ENCODE results near the gene IL2RA. TPM values are rescaled to one million over a fixed set of nuclear protein-coding genes. Genes with fewer than 3 reads are reported as not detected.

IL2RA gene
- total and polyA plus RNA-seq, 10 of the 15 experiments (the other 5 are each of a cell fraction or from before 2014, with no cell fraction given): 2.2 to 6.0 (median 4.9) TPM

- TF ChIP-seq ZBTB40 (IDR thresholded peaks at IDR 0.05; ENCODE audit: borderline replicate concordance): no peak
- TF ChIP-seq IKZF1 (conservative IDR thresholded peaks at IDR 0.05): no peak
- TF ChIP-seq NBN (IDR thresholded peaks at IDR 0.05): no peak
Observed at GRCh38 chr10:6017781-6018354, 44.3 kb downstream of the IL2RA start (continued).

DNA sequence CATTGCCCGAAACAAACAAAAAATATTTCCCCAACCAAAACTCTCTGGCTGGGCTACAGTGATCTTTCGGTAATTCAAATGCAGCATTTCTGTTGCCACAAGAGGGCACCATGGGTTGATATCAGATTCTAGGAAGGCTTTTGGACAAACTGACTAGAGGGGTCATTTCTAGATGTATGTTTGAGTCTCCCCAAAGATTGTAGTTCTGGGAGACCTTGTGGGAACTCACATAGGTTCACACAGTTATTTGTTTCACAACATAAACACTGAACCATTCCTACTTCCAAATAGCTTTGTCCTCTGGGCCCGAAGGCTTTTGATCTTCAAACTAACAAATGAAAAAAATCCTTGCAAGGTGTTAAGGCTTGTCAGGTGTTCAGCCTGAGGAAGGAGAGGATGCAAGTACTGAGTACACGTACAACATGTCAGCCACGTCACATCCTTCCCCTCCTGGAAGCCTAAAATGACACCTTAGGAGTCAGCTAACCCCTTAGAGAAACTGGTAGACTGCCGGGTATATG lies 47.9 kb downstream of the IL2RA start:
- ChIA-PET SMC1A (ENCODE audit: uncharacterized antibody, unreplicated experiment) (interaction anchor here (0.6 to 8.2 kb wide), 31 partner anchors 9 to 665 kb away, joined by 3 to 81 read pairs (median 4); no protein-coding TSS in a partner anchor), CTCF (interaction anchor here (0.6 to 6.0 kb wide), 41 partner anchors 8 to 418 kb away, joined by 3 to 142 read pairs (median 5); partner anchors contain the start of gene IL15RA), RAD21 (ENCODE audit: unreplicated experiment) (interaction anchor here (1.1 to 2.6 kb wide), 17 partner anchors 14 to 392 kb away, joined by 3 to 45 read pairs (median 7); partner anchors contain the start of genes ANKRD16, FBH1, IL15RA and PFKFB3), POLR2A (interaction anchor here (0.7 to 2.1 kb wide), 8 partner anchors 14 to 1365 kb away, joined by 3 to 12 read pairs (median 3); no protein-coding TSS in a partner anchor)
- Histone ChIP-seq H3K27me3 (replicated peaks in 1 of 2; ENCODE audit: control insufficient read depth in 2 of 2, insufficient read depth in 2 of 2, low read length in 1 of 2) (no peaks in the 10 kb centered on the region; a peak in 1 of 4 replicates), H3K9ac (ENCODE audit: control insufficient read depth, insufficient read depth, low read length) (no peak overlapping the region), H3K27ac (ENCODE audit: control insufficient read depth, insufficient read depth) (no peak overlapping the region), H3K79me2 (ENCODE audit: control insufficient read depth, insufficient read depth, low read length) (no peaks in the 10 kb centered on the region), H3K9me3 (replicated peaks; ENCODE audit: control insufficient read depth, insufficient read depth, low read length) (no peaks in the 10 kb centered on the region), H3K4me1 (ENCODE audit: control insufficient read depth, insufficient read depth, low read length) (no peaks in the 10 kb centered on the region), H2AFZ (ENCODE audit: control insufficient read depth, low read depth, low read length) (peak overlapping the region; percentile 32), H3K4me3 (no peak overlapping the region), H4K20me1 (ENCODE audit: control insufficient read depth, insufficient read depth) (no peaks in the 10 kb centered on the region), H3K36me3 (ENCODE audit: control insufficient read depth in 2 of 2, insufficient read depth in 2 of 2, low read length in 1 of 2) (no peaks in the 10 kb centered on the region), H3K4me2 (ENCODE audit: control insufficient read depth, insufficient read depth) (no peak overlapping the region)
- DNase-seq (ENCODE audit: low read depth, low spot score) (peak; percentile 30), ATAC-seq (peak; percentile 91), FAIRE-seq (peak; percentile 54)
- TF ChIP-seq, protein P1, sequence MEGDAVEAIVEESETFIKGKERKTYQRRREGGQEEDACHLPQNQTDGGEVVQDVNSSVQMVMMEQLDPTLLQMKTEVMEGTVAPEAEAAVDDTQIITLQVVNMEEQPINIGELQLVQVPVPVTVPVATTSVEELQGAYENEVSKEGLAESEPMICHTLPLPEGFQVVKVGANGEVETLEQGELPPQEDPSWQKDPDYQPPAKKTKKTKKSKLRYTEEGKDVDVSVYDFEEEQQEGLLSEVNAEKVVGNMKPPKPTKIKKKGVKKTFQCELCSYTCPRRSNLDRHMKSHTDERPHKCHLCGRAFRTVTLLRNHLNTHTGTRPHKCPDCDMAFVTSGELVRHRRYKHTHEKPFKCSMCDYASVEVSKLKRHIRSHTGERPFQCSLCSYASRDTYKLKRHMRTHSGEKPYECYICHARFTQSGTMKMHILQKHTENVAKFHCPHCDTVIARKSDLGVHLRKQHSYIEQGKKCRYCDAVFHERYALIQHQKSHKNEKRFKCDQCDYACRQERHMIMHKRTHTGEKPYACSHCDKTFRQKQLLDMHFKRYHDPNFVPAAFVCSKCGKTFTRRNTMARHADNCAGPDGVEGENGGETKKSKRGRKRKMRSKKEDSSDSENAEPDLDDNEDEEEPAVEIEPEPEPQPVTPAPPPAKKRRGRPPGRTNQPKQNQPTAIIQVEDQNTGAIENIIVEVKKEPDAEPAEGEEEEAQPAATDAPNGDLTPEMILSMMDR (IDR thresholded peaks at IDR 0.05 in 2 of 3, conservative IDR thresholded peaks at IDR 0.05 in 1 of 3; ENCODE audit: control insufficient read depth in 2 of 3, extremely low read depth in 1 of 3, insufficient read depth in 1 of 3, low read depth in 3 of 3, low read length in 3 of 3): peak; percentile 68 to 82 (median 77)
- TF ChIP-seq YY1 (IDR thresholded peaks at IDR 0.05; ENCODE audit: low read depth, low read length) (peak; percentile 62; the same call in 1 of the 2 replicates), RAD21 (IDR thresholded peaks at IDR 0.05; ENCODE audit: insufficient read depth, low read depth, low read length) (peak; percentile 89), POU2F2 (IDR thresholded peaks at IDR 0.05; ENCODE audit: borderline replicate concordance, low read depth, low read length) (peak; percentile 37; the same call in 1 of the 3 replicates), NBN (IDR thresholded peaks at IDR 0.05) (no peak), MTA3 (IDR thresholded peaks at IDR 0.05; ENCODE audit: borderline replicate concordance, low read length) (no peak), SMC3 (IDR thresholded peaks at IDR 0.05; ENCODE audit: borderline replicate concordance, low read length) (peak; percentile 88), MEF2A (IDR thresholded peaks at IDR 0.05; ENCODE audit: insufficient read depth, low read depth, low read length) (0 out of 2 replicates have a peak, but pooled peaks have one; percentile 30)
- intact Hi-C loops (cut with micrococcal nuclease; ENCODE audit: unreplicated experiment) (loop anchor here (1.0 to 2.0 kb wide), 3 partner anchors 37 to 386 kb away; no protein-coding TSS in a partner anchor), in situ Hi-C loops (cut with MboI) (loop anchor here (5.0 to 10.0 kb wide), 2 partner anchors 68 to 390 kb away; no protein-coding TSS in a partner anchor)
- WGBS (ENCODE audit: insufficient coverage, insufficient replicate concordance, low lambda C conversion rate, missing lambda C conversion rate): 26% methylated on average over 6 of the region's 6 CpGs
- BruUV-seq (replicated peaks): no TSS peak
